Fibroblast of the aortic adventitia (primary cell): ENCODE results near the gene C1orf141. TPM values are rescaled to one million over a fixed set of nuclear protein-coding genes. Genes with fewer than 3 reads are reported as not detected.

Experiments used
- DNase-seq: peaks from one replicate; pipeline ENCODE4 v3.0.0-alpha.2; 2010; ENCODE audit warnings: low read depth
- H3K4me3 ChIP-seq: 2 replicates; pipeline ENCODE4 v1.5.1; 2011; ENCODE audit warnings: low read depth, mild to moderate bottlenecking, control low read depth, low read length, moderate library complexity
- CTCF ChIP-seq: IDR thresholded peaks from 2 replicates; pipeline ENCODE4 v1.5.1; 2011; ENCODE audit warnings: mild to moderate bottlenecking, low read length, control low read depth, inconsistent platforms; ENCODE audit not compliant: insufficient read depth
- total RNA-seq: library from RNA; depleted of rRNA; stranded (reverse); fragments of >200 nt; gene quantifications from 2 replicates; pipeline ENCODE4 v1.2.3, GENCODE V29; 2012; ENCODE audit warnings: low replicate concordance

The C1orf141 gene
- total RNA-seq, 1 donor = not detected

GRCh38 chr1:67059346-67059745 lies 75.4 kb downstream of the C1orf141 start:
- no peak for TF ChIP-seq CTCF

GRCh38 chr1:67058761-67059160 lies 76.0 kb downstream of the C1orf141 start:
- DNase-seq = no peak
- H3K4me3 ChIP-seq = no peak overlapping the region
- TF ChIP-seq CTCF = no peak

More at GRCh38 chr1:67059346-67059745, 75.4 kb downstream of the C1orf141 start:
- DNase-seq = peak; percentile 42
- no peak overlapping the region for H3K4me3 ChIP-seq

GRCh38 chr1:67058242-67058641 lies 76.5 kb downstream of the C1orf141 start:
- TF ChIP-seq CTCF = no peak
- H3K4me3 ChIP-seq = no peak overlapping the region
- no peak for DNase-seq

- H3K4me3 ChIP-seq = peak within 1 kb of the TSS; percentile 85
- no peak for TF ChIP-seq CTCF
- peak; percentile 65 for DNase-seq
Observed at GRCh38 chr1:67053785-67054772, 80.7 kb downstream of the C1orf141 start, which contains the start of gene SLC35D1. SLC35D1 (minus strand) TSS chr1:67054148; CDS start chr1:67054013, 135 bp downstream.

- no peak for DNase-seq
- TF ChIP-seq CTCF = no peak
- H3K4me3 ChIP-seq = peak overlapping the region; percentile 85
Observed at GRCh38 chr1:67053535-67053784, 81.3 kb downstream of the C1orf141 start.

GRCh38 chr1:67052741-67053534 lies 81.8 kb downstream of the C1orf141 start:
- TF ChIP-seq CTCF = no peak
- peak; percentile 49 for DNase-seq
- H3K4me3 ChIP-seq = peak overlapping the region; percentile 85
